Prostate gland (tissue), 2 donors: ENCODE data around the gene BABAM2. TPM values are rescaled to one million over a fixed set of nuclear protein-coding genes. Genes with fewer than 3 reads are reported as not detected.

Experiments used
- DNase-seq: peaks from one replicate; pipeline ENCODE4 v3.0.0-alpha.2; 2019; ENCODE audit warnings: low spot score
- H3K27ac ChIP-seq, 2 donors: fragments of 200-600 bp; sonication (generic); 2 replicates each; pipeline ENCODE4 v1.5.1; 2017 to 2019
- H3K27me3 ChIP-seq: fragments of 200-600 bp; sonication (generic); replicated peaks from 2 replicates; pipeline ENCODE4 v1.5.1; 2019; ENCODE audit not compliant: insufficient read depth
- H3K36me3 ChIP-seq, 2 donors: fragments of 200-600 bp; sonication (generic); 1 replicate in 1 of 2; 2 replicates in 1 of 2; pipeline versions ENCODE4 v1.5.1 to v1.8.1; 2017 to 2019
- H3K4me1 ChIP-seq: fragments of 200-600 bp; sonication (generic); replicated peaks from 2 replicates; pipeline ENCODE4 v1.5.1; 2019
- H3K4me3 ChIP-seq, 2 donors: fragments of 200-600 bp; sonication (generic); 2 replicates each; pipeline ENCODE4 v1.5.1; 2017 to 2019
- H3K9me3 ChIP-seq: fragments of 200-600 bp; sonication (generic); 2 replicates; pipeline ENCODE4 v1.5.1; 2017
- CTCF ChIP-seq, 4 experiments: fragments of 200-600 bp in 2 of 4; fragments of 450-650 bp in 2 of 4; sonication (generic) in 2 of 4; IDR thresholded peaks; 1 replicate in 3 of 4; 2 replicates in 1 of 4; pipeline ENCODE4 v1.5.1; 2016 to 2019; ENCODE audit warnings: antibody characterized with exemption in 4 of 4, mild to moderate bottlenecking in 2 of 4, moderate library complexity in 2 of 4
- POLR2A ChIP-seq: fragments of 450-650 bp; IDR thresholded peaks from one replicate; pipeline ENCODE4 v1.6.1; 2016; ENCODE audit warnings: antibody characterized with exemption, mild to moderate bottlenecking
- POLR2AphosphoS5 ChIP-seq: sonication (generic); formaldehyde crosslinking; IDR thresholded peaks from one replicate; pipeline ENCODE4 v1.6.1; 2017; ENCODE audit warnings: antibody characterized with exemption
- WGBS: methylation state at CpG from one replicate; pipeline ENCODE4 v1.1.5; 2018; 5-methylcytosine and 5-hydroxymethylcytosine counted together
- intact Hi-C: fragments of 100-400 bp; cut with DNase I; formaldehyde crosslinking; loops from one replicate; pipeline ENCODE4 v1.14.2; 2022
- total RNA-seq, 2 donors: library from RNA; depleted of rRNA; stranded (reverse); fragments of >200 nt; gene quantifications; one replicate each; pipeline ENCODE4 v1.1.0, GENCODE V29; 2016

The BABAM2 gene
- total RNA-seq, 2 donors from 2014 or later, result 35.8 to 37.3 TPM

- DNase-seq, result no peak
- Histone ChIP-seq H3K27ac (no peak overlapping the region), H3K9me3 (no peaks in the 10 kb centered on the region), H3K27me3 (no peaks in the 10 kb centered on the region), H3K4me1 (no peaks in the 10 kb centered on the region), H3K36me3 (no peaks in the 10 kb centered on the region), H3K4me3 (no peak overlapping the region)
- WGBS, result 75% methylated on average over 4 of the region's 4 CpGs
- TF ChIP-seq POLR2A, result no peak
- no peak for TF ChIP-seq POLR2AphosphoS5
- TF ChIP-seq CTCF (IDR thresholded peaks at IDR 0.05), result no peak
- intact Hi-C loops, result no loop called here
These were observed 483.3 kb downstream of the BABAM2 start for GRCh38 chr2:28373854-28374253.

DNA sequence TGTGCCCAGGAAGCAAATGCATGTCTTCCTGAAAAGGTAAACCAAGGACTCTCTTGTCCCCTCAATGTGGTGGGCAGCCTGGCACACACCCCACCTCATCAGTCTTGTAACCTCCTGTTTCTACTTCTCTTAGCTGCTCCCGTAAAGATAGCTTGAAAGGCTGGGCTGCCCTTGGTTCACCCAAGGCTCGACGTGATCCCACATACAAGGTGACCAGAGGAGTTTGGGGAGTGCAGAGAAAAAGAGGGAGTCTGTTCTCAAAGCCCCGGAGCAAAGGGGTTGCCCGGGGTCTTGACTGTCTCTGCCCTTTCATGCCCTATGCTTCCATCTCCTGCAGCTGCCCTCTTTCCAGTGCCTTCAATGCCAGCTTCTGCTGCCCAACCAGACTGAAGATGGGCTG is 483.8 kb downstream of the BABAM2 start:
- H3K4me3 ChIP-seq, result no peak overlapping the region
- no peak for DNase-seq
- no peaks in the 10 kb centered on the region for H3K9me3 ChIP-seq
- H3K27ac ChIP-seq, result no peak overlapping the region
- WGBS, result 80% methylated on average over 5 of the region's 5 CpGs
- no peaks in the 10 kb centered on the region for H3K36me3 ChIP-seq
- intact Hi-C loops, result no loop called here
- TF ChIP-seq POLR2AphosphoS5, result no peak
- no peak for TF ChIP-seq CTCF (IDR thresholded peaks at IDR 0.05)
- no peaks in the 10 kb centered on the region for H3K27me3 ChIP-seq
- H3K4me1 ChIP-seq, result no peaks in the 10 kb centered on the region

GRCh38 chr2:28375236-28375635 is 484.7 kb downstream of the BABAM2 start:
- WGBS, result 89% methylated on average over 3 of the region's 3 CpGs
- H3K4me1 ChIP-seq, result no peaks in the 10 kb centered on the region
- H3K36me3 ChIP-seq, result no peaks in the 10 kb centered on the region
- H3K4me3 ChIP-seq, result no peak overlapping the region
- DNase-seq, result no peak
- H3K9me3 ChIP-seq, result no peaks in the 10 kb centered on the region
- TF ChIP-seq CTCF (IDR thresholded peaks at IDR 0.05), result no peak
- TF ChIP-seq POLR2A, result no peak
- TF ChIP-seq POLR2AphosphoS5, result no peak
- intact Hi-C loops, result no loop called here
- no peak overlapping the region for H3K27ac ChIP-seq
- no peaks in the 10 kb centered on the region for H3K27me3 ChIP-seq

GRCh38 chr2:28375742-28376631 is 485.5 kb downstream of the BABAM2 start:
- Histone ChIP-seq H3K4me3 (no peak overlapping the region), H3K27me3 (no peaks in the 10 kb centered on the region), H3K27ac (no peak overlapping the region), H3K4me1 (no peaks in the 10 kb centered on the region), H3K36me3 (no peaks in the 10 kb centered on the region), H3K9me3 (no peaks in the 10 kb centered on the region)
- no peak for DNase-seq
- intact Hi-C loops, result no loop called here
- TF ChIP-seq CTCF (IDR thresholded peaks at IDR 0.05) (no peak), POLR2A (no peak), POLR2AphosphoS5 (no peak)
- 94% methylated on average over 8 of the region's 8 CpGs for WGBS

- Histone ChIP-seq H3K27ac (peak overlapping the region; percentile 73 to 76), H3K9me3 (no peaks in the 10 kb centered on the region)
- 65% methylated on average over 19 of the region's 19 CpGs for WGBS
These were observed 486.8 kb downstream of the BABAM2 start for GRCh38 chr2:28377195-28377816.

More at GRCh38 chr2:28377195-28377816, 486.8 kb downstream of the BABAM2 start:
- no peaks in the 10 kb centered on the region for H3K36me3 ChIP-seq
- H3K27me3 ChIP-seq, result no peaks in the 10 kb centered on the region
- H3K4me1 ChIP-seq, result no peaks in the 10 kb centered on the region
- TF ChIP-seq CTCF (IDR thresholded peaks at IDR 0.05), result no peak
- no peak for TF ChIP-seq POLR2AphosphoS5
- no peak for TF ChIP-seq POLR2A
- no peak overlapping the region for H3K4me3 ChIP-seq
- DNase-seq, result peak; percentile 58
- intact Hi-C loops, result no loop called here
